IMR-90 (cell line): ENCODE measurements around the gene BAIAP2. TPM values are rescaled to one million over a fixed set of nuclear protein-coding genes. Genes with fewer than 3 reads are reported as not detected.

Experiments
- ATAC-seq: fragments of 200-7000 bp; cut with Tn5 transposase; 2 replicates; pipeline ENCODE4 v1.9.1; 2020; ENCODE audit warnings: low read depth, mild to moderate bottlenecking, moderate library complexity
- BruUV-seq: library from RNA; stranded (reverse); fragments of 400-500 nt; replicated peaks from 2 replicates; lab custom pipeline; 2021; lab: Mats Ljungman, UMichigan
- CTCF ChIA-PET: fragments of 300-600 bp; formaldehyde crosslinking; extraction: SDS; loops from one replicate; lab custom pipeline; 2021; ENCODE audit warnings: antibody characterized with exemption; lab: Yijun Ruan, JAX
- POLR2A ChIA-PET: fragments of 300-600 bp; sonication (Branson Sonifier 250); formaldehyde crosslinking; loops from one replicate; lab custom pipeline; 2022; ENCODE audit warnings: antibody characterized with exemption; ENCODE audit not compliant: unreplicated experiment; lab: Charles Lee
- DNase-seq: peaks from one replicate; pipeline ENCODE4 v3.0.0; 2013
- H2AFZ ChIP-seq: replicated peaks from 2 replicates; pipeline ENCODE3; 2013; ENCODE audit warnings: low read length, mild to moderate bottlenecking; ENCODE audit not compliant: poor library complexity
- H2AK5ac ChIP-seq: 2 replicates; pipeline ENCODE4 v1.6.1; 2013; ENCODE audit warnings: low read depth, low read length, inconsistent platforms
- H2AK9ac ChIP-seq: replicated peaks from 2 replicates; pipeline ENCODE3; 2013; ENCODE audit warnings: mild to moderate bottlenecking, low read depth, low read length, moderate library complexity; ENCODE audit not compliant: poor library complexity
- H2BK120ac ChIP-seq: 2 replicates; pipeline ENCODE4 v1.6.1; 2013; ENCODE audit warnings: low read depth, low read length, inconsistent platforms
- H2BK15ac ChIP-seq: 3 replicates; pipeline ENCODE4 v1.6.1; 2013; ENCODE audit warnings: low read depth, low read length, inconsistent platforms
- H2BK20ac ChIP-seq: 2 replicates; pipeline ENCODE4 v1.6.1; 2013; ENCODE audit warnings: low read depth, mild to moderate bottlenecking, inconsistent platforms, low read length, moderate library complexity
- H2BK5ac ChIP-seq: 2 replicates; pipeline ENCODE4 v1.6.1; 2013; ENCODE audit warnings: mild to moderate bottlenecking, low read depth, low read length, inconsistent platforms; ENCODE audit not compliant: poor library complexity, severe bottlenecking
- H3K14ac ChIP-seq: replicated peaks from 2 replicates; pipeline ENCODE4 v1.6.1; 2013; ENCODE audit warnings: low read depth, low read length, inconsistent platforms
- H3K18ac ChIP-seq: 2 replicates; pipeline ENCODE4 v1.6.1; 2013; ENCODE audit warnings: low read depth, low read length, control low read depth
- H3K23ac ChIP-seq: 2 replicates; pipeline ENCODE4 v1.6.1; 2013; ENCODE audit warnings: low read depth, low read length, inconsistent platforms
- H3K27ac ChIP-seq: 2 replicates; pipeline ENCODE4 v1.5.1; 2013; ENCODE audit warnings: mild to moderate bottlenecking, control low read depth, low read length; ENCODE audit not compliant: insufficient read depth
- H3K27me3 ChIP-seq: 2 replicates; pipeline ENCODE4 v1.6.1; 2013; ENCODE audit warnings: low read length; ENCODE audit not compliant: control insufficient read depth, insufficient read depth
- H3K36me3 ChIP-seq: 2 replicates; pipeline ENCODE4 v1.6.1; 2013; ENCODE audit warnings: low read length, mixed read lengths; ENCODE audit not compliant: control insufficient read depth, insufficient read depth
- H3K4ac ChIP-seq: 2 replicates; pipeline ENCODE4 v1.6.1; 2013; ENCODE audit warnings: low read depth, low read length, inconsistent platforms
- H3K4me1 ChIP-seq: 2 replicates; pipeline ENCODE4 v1.6.1; 2013; ENCODE audit warnings: low read length, mixed read lengths; ENCODE audit not compliant: control insufficient read depth, insufficient read depth
- H3K4me2 ChIP-seq: 2 replicates; pipeline ENCODE4 v1.6.1; 2013; ENCODE audit warnings: low read depth, mild to moderate bottlenecking, control low read depth, low read length, moderate library complexity
- H3K4me3 ChIP-seq: 2 replicates; pipeline ENCODE4 v1.5.1; 2013; ENCODE audit warnings: low read depth, mild to moderate bottlenecking, control low read depth, low read length, moderate library complexity; ENCODE audit not compliant: insufficient read depth
- H3K56ac ChIP-seq: 2 replicates; pipeline ENCODE4 v1.6.1; 2013; ENCODE audit warnings: low read length, inconsistent platforms; ENCODE audit not compliant: insufficient read depth; ENCODE audit errors: extremely low read depth
- H3K79me1 ChIP-seq, 2 experiments: 2 replicates each; pipeline ENCODE4 v1.6.1; 2013; ENCODE audit warnings: low read length in 2 of 2, inconsistent platforms in 1 of 2, low read depth in 1 of 2
- H3K9ac ChIP-seq: 2 replicates; pipeline ENCODE4 v1.6.1; 2013; ENCODE audit warnings: low read depth, low read length, control low read depth
- H3K9me1 ChIP-seq: 2 replicates; pipeline ENCODE4 v1.6.1; 2013; ENCODE audit warnings: low read length, inconsistent platforms; ENCODE audit not compliant: insufficient read depth
- H3K9me3 ChIP-seq: 2 replicates; pipeline ENCODE4 v1.6.1; 2013; ENCODE audit warnings: low read length; ENCODE audit not compliant: control insufficient read depth, insufficient read depth
- H4K20me1 ChIP-seq: 2 replicates; pipeline ENCODE4 v1.6.1; 2013; ENCODE audit warnings: low read length, inconsistent platforms; ENCODE audit not compliant: insufficient read depth
- H4K5ac ChIP-seq: 2 replicates; pipeline ENCODE4 v1.6.1; 2013; ENCODE audit warnings: mild to moderate bottlenecking, low read depth, low read length, control low read depth
- H4K8ac ChIP-seq, 2 experiments: 2 replicates each; pipeline ENCODE4 v1.6.1; 2013; ENCODE audit warnings: low read depth in 2 of 2, low read length in 2 of 2, control low read depth in 1 of 2, inconsistent platforms in 1 of 2
- H4K91ac ChIP-seq: 2 replicates; pipeline ENCODE4 v1.6.1; 2013; ENCODE audit warnings: low read depth, low read length, inconsistent platforms; ENCODE audit not compliant: insufficient read depth
- BHLHE40 ChIP-seq: fragments of 150-350 bp; IDR thresholded peaks from 2 replicates; pipeline ENCODE4 v1.6.1; 2016; ENCODE audit warnings: mild to moderate bottlenecking, low read depth, low read length
- CEBPB ChIP-seq: IDR thresholded peaks from 2 replicates; pipeline ENCODE4 v1.6.1; 2012; ENCODE audit warnings: low read depth, low read length, improper control_type of control experiment
- CHD1 ChIP-seq: IDR thresholded peaks from 2 replicates; pipeline ENCODE4 v1.6.1; 2012; ENCODE audit warnings: low read depth, low read length, improper control_type of control experiment
- CTCF ChIP-seq: conservative IDR thresholded peaks from 2 replicates; pipeline ENCODE4 v1.5.1; 2012; ENCODE audit warnings: mild to moderate bottlenecking, low read depth, low read length, improper control_type of control experiment
- ELK1 ChIP-seq: fragments of 150-350 bp; IDR thresholded peaks from 2 replicates; pipeline ENCODE4 v1.6.1; 2016; ENCODE audit warnings: low read depth, mild to moderate bottlenecking, low read length, moderate library complexity, borderline replicate concordance
- FOS ChIP-seq: fragments of 150-350 bp; IDR thresholded peaks from 2 replicates; pipeline ENCODE4 v1.6.1; 2016; ENCODE audit warnings: low read depth, low read length
- MAFK ChIP-seq: IDR thresholded peaks from 2 replicates; pipeline ENCODE4 v1.6.1; 2012; ENCODE audit warnings: low read depth, low read length, improper control_type of control experiment
- MAZ ChIP-seq: IDR thresholded peaks from 2 replicates; pipeline ENCODE4 v1.6.1; 2012; ENCODE audit warnings: low read depth, mild to moderate bottlenecking, low read length, improper control_type of control experiment, moderate library complexity, borderline replicate concordance
- MXI1 ChIP-seq: IDR thresholded peaks from 2 replicates; pipeline ENCODE4 v1.6.1; 2012; ENCODE audit warnings: low read depth, mild to moderate bottlenecking, low read length, moderate library complexity, borderline replicate concordance
- NFE2L2 ChIP-seq: fragments of 150-350 bp; IDR thresholded peaks from 2 replicates; pipeline ENCODE4 v1.6.1; 2016; ENCODE audit warnings: low read depth, mild to moderate bottlenecking, low read length
- POLR2A ChIP-seq: IDR thresholded peaks from 2 replicates; pipeline ENCODE4 v1.6.1; 2012; ENCODE audit warnings: mild to moderate bottlenecking, low read depth, low read length
- RAD21 ChIP-seq: IDR thresholded peaks from 2 replicates; pipeline ENCODE4 v1.6.1; 2012; ENCODE audit warnings: low read length, improper control_type of control experiment
- RCOR1 ChIP-seq: IDR thresholded peaks from 2 replicates; pipeline ENCODE4 v1.6.1; 2012; ENCODE audit warnings: mild to moderate bottlenecking, low read length, improper control_type of control experiment; ENCODE audit not compliant: insufficient replicate concordance
- RFX5 ChIP-seq: IDR thresholded peaks from 2 replicates; pipeline ENCODE4 v1.8.0; 2012; ENCODE audit warnings: low read depth, mild to moderate bottlenecking, low read length, moderate library complexity
- SMC3 ChIP-seq: fragments of 150-350 bp; IDR thresholded peaks from 2 replicates; pipeline ENCODE4 v1.6.1; 2016; ENCODE audit warnings: low read depth, mild to moderate bottlenecking, antibody characterized with exemption, low read length, moderate library complexity
- USF2 ChIP-seq: fragments of 150-350 bp; IDR thresholded peaks from 2 replicates; pipeline ENCODE4 v1.6.1; 2017; ENCODE audit warnings: mild to moderate bottlenecking, antibody characterized with exemption, low read length, low read depth
- WGBS, 2 experiments: methylation state at CpG; one replicate each; pipeline versions ENCODE4 v1.1.5 to v1.1.7; 2013; ENCODE audit warnings: missing lambda C conversion rate in 2 of 2; ENCODE audit not compliant: insufficient read length in 1 of 2; ENCODE audit errors: extremely low coverage in 2 of 2; 5-methylcytosine and 5-hydroxymethylcytosine counted together
- dilution Hi-C: fragments of 300-500 bp; cut with HindIII; formaldehyde crosslinking; loops from one replicate; pipeline ENCODE4 v1.14.3; 2018; ENCODE audit warnings: low sequenced_read_pairs; ENCODE audit not compliant: unreplicated experiment
- in situ Hi-C: fragments of 300-500 bp; cut with MboI; formaldehyde crosslinking; loops from 3 replicates; pipeline ENCODE4 v1.14.3; 2019; ENCODE audit warnings: low sequenced_read_pairs, inconsistent platforms, mixed read lengths
- intact Hi-C: fragments of 100-400 bp; cut with micrococcal nuclease; formaldehyde crosslinking; loops from 2 replicates; pipeline ENCODE4 v1.10.0; 2022
- polyA plus RNA-seq, 3 experiments: library from polyadenylated mRNA; depleted of rRNA; stranded (reverse); fragments of >200 nt; gene quantifications; 2 replicates each; pipeline ENCODE4 v1.2.3, GENCODE V29; 2012; ENCODE audit warnings: low replicate concordance in 1 of 3
- total RNA-seq: library from RNA; depleted of rRNA; stranded (reverse); fragments of >200 nt; gene quantifications from 2 replicates; pipeline ENCODE4 v1.2.3, GENCODE V29; 2012

The BAIAP2 gene
- total and polyA plus RNA-seq, 2 of the 4 experiments (the other 2 are of a cell fraction), result 18.3 to 32.6 TPM

GRCh38 chr17:81039096-81039495 is 4.1 kb downstream of the BAIAP2 start:
- TF ChIP-seq RCOR1 (no peak), POLR2A (no peak), CTCF (no peak), CEBPB (no peak), USF2 (no peak), RFX5 (no peak), SMC3 (no peak), FOS (no peak), ELK1 (no peak), RAD21 (no peak), BHLHE40 (no peak), CHD1 (no peak), MAFK (no peak), MAZ (no peak), MXI1 (no peak), NFE2L2 (no peak)
- Histone ChIP-seq H2BK20ac (no peak overlapping the region), H3K56ac (no peak overlapping the region), H4K91ac (no peak overlapping the region), H2BK15ac (no peak overlapping the region), H2AK5ac (0 out of 2 replicates have a peak overlapping the region, but pooled peaks have one; percentile 16), H2BK5ac (no peak overlapping the region), H3K9me1 (peaks cover 19% of the 10 kb centered on the region), H3K4me1 (peaks cover 13% of the 10 kb centered on the region), H3K27ac (no peak overlapping the region), H3K4me2 (no peak overlapping the region), H4K8ac (no peak overlapping the region), H3K9ac (no peak overlapping the region), H3K4me3 (no peak overlapping the region), H3K4ac (no peak overlapping the region), H3K23ac (no peak overlapping the region), H2BK120ac (no peak overlapping the region), H4K5ac (no peak overlapping the region), H2AK9ac (no peak overlapping the region), H4K20me1 (peaks cover 47% of the 10 kb centered on the region), H3K9me3 (no peaks in the 10 kb centered on the region), H3K18ac (no peak overlapping the region), H3K14ac (no peak overlapping the region), H2AFZ (no peak overlapping the region), H3K79me1 (peaks cover 7 to 62% of the 10 kb centered on the region in 2 experiments), H3K36me3 (no peaks in the 10 kb centered on the region), H3K27me3 (no peaks in the 10 kb centered on the region)
- in situ Hi-C loops, result no loop called here
- dilution Hi-C loops, result no loop called here
- BruUV-seq, result no TSS peak
- DNase-seq (no peak), ATAC-seq (no peak)
- CTCF ChIA-PET, result no interaction called here
- 95% methylated on average over 5 of the region's 16 CpGs; no CpG with 5 or more reads in 1 of the 2 experiments for WGBS, 2 experiments
- intact Hi-C loops, result no loop called here
- POLR2A ChIA-PET, result no interaction called here
